Stimulated activated CD8-positive, alpha-beta memory T cell treated with anti-CD3 and anti-CD28 coated beads, Interleukin-7, amount 100 ng/mL, for 24 hours (primary cell): Measurements from ENCODE around the gene GPR137.

Experiments
- DNase-seq: peaks from one replicate; pipeline ENCODE4 v3.0.0-alpha.2; 2020; ENCODE audit warnings: low read depth

Gene GPR137

DNA sequence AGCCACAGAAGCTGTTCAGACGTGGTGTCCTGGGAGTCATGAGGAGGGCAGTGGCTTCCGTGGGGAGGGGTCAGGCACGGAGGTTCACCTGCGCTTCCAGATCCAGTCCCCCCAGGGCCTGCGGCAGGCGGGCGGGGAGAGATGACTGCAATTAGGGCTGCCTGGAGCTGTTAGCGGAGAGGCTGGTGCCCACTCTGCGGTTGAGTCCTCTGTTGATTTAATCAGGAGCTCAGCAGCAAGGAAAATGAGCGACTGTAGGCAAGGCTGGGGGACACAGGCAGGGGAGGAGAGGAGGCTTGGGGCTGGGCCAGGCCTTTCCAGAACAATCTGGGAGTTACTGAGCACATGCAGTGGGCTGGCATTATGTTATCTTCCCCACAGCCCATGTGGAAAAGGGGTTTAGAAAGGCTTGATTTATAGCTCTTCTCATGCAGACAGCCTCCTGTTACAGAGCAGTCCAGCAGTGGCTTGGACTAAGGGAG is 21.2 kb upstream of the GPR137 start:
- no peak for DNase-seq

- no peak for DNase-seq
Measured at GRCh38 chr11:64265176-64266160, 20.2 kb upstream of the GPR137 start.

GRCh38 chr11:64266339-64266738 is 19.3 kb upstream of the GPR137 start:
- no peak for DNase-seq

DNA sequence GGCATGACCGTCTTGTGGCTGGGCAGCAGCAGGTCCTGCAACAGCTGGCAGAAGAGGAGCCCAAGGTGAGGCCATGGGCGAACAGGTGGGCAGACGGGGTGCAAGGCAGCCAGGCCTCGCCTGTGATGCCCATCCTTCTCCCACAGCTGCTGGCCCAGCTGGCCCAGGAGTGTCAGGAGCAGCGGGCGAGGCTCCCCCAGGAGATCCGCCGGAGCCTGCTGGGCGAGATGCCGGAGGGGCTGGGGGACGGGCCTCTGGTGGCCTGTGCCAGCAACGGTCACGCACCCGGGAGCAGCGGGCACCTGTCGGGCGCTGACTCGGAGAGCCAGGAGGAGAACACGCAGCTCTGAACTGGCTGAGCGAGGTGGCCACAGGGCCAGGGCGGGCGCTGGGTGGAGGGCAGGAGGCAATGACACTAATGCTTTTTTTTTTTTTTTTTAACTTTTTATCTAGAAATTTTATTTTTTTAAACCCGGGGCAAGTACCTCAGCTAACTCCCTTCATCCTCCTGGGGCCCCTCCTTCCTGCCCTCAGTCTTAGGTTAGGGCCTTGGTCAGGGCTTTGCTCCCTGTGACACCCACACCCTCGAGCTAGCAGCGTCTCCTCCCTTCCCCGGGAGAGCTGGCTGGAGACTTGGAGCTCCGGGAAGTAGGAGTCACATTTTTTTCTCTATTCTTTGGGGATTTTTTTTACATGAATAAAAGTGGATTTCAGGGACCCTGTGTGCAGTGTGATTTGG is 18.3 kb upstream of the GPR137 start:
- DNase-seq: no peak

GRCh38 chr11:64268025-64268892 is 17.4 kb upstream of the GPR137 start:
- no peak for DNase-seq

DNA sequence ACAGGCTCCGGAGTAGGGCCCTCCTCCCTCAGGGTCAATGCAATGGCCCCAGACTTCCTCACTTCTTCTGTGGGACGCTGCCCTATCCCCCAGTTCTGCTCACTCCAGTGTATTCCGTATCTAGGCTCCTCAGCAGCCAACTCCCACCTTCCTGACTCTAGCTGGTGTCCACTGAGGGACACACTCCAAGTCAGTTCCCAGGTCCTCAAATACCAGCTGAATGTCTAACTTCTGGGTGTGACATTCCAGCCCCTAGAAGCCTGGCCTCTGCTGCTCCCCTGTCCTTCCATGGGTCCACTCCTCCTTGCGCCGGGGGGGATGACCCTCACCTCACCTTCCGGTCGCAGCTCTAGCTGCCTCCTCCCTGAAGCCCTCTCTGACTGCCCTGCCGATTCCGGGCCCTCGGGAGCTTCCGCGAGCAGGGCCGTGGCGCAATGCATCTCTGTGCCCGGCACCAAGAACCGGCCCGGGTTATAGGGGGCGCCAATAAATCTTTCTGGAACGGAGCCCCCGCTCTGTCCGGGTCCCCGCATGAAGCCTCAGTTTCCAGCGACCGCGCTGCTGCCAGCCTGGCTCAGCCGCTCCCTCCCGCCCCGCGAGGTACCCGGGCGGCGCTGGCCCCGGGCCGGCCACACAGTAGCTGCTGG is 16.6 kb upstream of the GPR137 start:
- peak; percentile 26 for DNase-seq

DNA sequence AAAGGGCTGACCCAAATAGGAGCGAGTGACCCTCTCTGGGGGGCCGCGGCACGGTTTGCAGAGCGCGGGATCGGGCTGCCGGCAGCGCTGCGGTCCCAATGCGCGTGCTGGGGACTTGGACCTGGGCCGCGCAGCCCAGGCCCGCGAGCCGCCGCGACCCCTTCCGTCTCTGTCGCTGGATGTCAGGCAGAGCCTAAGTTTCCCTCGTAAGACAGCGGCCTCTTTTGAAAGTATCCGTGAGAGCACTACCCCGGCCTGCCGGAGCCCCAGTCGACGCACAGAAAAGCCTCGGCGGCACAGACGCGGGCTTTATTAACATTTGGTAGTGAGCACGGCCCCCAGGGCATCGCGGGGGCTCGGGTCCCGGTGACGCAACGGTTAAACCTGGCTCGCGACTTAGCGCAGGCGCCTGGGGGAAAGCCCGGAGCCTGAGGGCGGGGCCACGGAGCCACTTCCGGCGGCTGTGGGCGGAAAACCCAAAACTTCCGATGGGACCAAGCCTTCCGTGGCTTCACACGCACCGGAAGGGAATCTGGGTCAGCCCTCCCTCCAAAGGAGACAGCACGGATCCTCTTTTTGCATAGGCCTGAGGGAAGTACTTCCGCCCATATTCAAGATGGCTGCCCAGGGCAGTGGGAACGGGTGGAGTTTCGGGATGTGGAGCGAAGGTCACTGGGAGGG is 16.0 kb upstream of the GPR137 start:
- DNase-seq: peak; percentile 97

- DNase-seq: no peak
Measured at GRCh38 chr11:64275031-64275800, 10.4 kb upstream of the GPR137 start.

- no peak for DNase-seq
Measured at GRCh38 chr11:64275841-64276240, 9.8 kb upstream of the GPR137 start.

DNA sequence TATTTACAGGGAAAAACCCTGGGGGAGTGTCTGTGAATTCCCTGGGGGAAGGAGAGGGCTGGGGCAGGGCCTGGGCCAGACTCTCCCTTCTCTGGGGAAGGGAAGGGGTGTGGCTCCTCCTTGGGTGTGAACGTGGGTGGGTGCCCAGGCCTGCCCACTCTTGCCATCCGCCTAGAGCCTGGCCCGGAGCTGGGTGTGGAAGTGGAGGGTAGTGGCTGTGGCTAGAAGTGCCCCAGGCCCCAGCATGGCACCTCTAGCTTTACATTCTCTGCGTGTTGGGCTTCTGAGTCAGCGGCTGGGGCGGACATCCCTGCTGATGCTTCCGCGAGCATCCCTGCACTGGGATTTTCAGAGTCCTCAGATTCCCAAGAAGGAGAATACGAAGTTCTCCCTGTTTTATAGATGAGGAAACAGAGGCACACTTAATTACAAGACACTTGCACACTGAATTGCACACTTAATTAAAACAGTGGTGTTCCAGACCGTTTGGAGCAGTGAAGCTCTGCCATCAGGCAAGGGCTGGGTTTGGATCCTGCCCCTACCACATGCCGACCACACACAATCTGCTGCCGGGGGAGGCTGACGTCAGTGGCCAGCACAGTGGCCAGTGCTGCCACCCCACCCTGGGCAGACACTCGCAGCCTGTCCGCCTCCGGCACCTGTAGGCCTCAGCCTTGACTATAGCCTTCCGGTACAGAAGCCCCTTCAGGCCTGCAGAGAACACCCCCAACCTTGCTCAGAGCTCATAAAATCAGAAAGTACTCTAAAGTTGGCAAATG is 8.8 kb upstream of the GPR137 start:
- DNase-seq: no peak

DNA sequence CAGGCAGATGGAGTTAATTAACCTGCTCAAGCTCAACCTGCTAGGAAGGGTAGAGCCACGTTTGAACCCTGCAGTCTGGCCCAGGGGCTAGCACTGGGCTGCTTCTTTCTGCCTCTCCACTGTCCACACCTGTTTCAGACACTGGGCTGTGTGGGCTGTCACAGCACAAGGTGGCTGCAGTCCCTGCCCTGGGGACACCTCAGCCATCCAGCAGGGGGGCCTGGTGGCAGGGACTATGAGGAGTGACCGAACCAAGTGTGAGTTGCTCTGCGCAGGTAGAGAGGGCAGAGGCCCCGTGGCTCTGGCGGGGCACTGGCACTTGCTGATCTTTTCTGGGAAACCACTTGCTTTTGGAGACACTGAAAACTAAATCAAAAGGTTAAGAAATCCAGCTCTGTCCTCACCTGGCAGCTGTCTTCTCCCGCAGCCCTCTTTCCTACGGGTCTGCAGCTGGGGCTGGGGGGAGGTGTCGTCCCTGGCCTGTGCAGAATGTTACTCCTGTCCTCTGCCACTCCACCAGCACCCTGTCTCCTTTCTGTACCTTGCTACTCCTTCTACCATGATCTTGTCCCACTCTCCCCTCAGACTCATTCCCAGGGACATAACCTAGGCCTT is 7.0 kb upstream of the GPR137 start:
- DNase-seq: no peak

DNA sequence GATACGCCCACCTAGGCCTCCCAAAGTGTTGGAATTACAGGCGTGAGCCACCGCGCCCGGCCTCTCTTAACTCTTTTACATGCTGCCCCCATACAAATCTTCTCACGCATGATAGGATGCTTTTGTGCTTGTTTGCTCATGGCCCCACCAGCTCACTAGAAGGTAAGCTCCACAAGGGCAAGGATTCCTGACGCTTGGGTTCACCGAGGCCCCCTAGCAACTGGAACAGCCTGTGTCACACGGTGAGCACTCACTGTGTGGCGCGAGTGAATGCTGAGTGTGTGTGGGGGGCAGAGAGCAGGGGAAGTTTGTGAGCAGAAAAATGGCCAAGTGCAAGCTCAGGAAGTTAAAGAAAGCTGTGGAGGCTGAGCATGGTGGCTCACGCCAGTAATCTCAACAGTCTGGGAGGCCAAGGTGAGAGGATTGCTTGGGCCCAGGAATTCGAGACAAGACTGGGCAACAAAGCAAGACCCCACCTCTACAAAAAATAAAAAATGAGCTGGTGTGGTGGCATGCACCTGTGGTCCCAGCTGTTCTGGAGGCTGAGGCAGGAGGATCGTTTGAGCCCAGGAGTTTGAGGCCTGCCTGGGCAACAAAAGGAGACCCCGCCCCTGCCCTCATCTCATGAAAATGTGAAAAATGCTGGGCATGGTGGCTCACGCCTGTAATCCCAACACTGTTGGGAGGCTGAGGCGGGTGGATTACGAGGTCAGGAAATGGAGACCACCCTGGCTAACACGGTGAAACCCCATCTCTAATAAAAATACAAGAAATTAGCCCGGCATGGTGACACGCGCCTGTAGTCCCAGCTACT is 3.5 kb upstream of the GPR137 start:
- DNase-seq: no peak

GRCh38 chr11:64283092-64283491 is 2.6 kb upstream of the GPR137 start:
- no peak for DNase-seq

- peak; percentile 88 for DNase-seq
Measured at GRCh38 chr11:64284048-64284961, 1.3 kb upstream of the GPR137 start, which contains the start of gene BAD. TSS of gene BAD (minus strand) at chr11:64284665. CDS start at chr11:64284368, 297 bp downstream.

DNA sequence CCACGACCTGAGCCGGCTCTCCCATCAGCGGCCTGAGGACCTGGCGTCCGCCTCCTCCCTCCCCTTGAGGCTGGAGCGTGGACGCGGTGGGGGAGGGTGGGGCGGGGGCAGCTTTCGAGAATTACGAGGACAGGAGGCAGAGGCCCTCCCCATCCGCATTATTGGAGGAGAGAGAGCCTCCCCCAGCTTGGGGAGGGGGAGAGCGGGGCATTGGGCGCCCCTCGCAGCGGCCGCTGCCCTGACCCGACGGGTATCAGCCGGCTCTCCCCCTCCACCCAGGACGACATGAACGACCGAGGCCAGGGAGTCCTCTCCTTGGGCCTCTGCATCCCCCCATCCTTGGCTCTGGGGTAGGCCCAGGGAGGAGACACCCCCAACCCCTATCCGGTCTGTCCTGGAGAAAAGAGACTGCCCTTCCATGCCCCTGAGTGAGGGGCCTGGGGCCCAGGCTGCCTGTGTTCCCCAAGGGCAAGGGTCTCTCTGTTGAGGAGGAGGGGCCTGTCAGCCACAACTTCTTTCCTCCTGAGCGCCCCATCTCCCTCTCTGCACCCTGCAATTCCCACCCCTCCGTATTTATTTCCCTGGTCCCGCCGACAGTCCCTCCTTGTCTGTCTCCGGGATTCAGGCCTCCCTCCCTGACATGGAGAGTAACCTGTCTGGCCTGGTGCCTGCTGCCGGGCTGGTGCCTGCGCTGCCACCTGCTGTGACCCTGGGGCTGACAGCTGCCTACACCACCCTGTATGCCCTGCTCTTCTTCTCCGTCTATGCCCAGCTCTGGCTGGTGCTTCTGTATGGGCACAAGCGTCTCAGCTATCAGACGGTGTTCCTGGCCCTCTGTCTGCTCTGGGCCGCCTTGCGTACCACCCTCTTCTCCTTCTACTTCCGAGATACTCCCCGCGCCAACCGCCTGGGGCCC is 495 bp downstream of the GPR137 start:
- DNase-seq: no peak

- no peak for DNase-seq
Measured at GRCh38 chr11:64286801-64287159, 1.1 kb downstream of the GPR137 start.
